Hepatic stellate cell (primary cell): ENCODE data around the gene GOSR2.
"Not testable (repeated sequence)": the region's sequence is repeated elsewhere in the genome, so short reads cannot be mapped to it uniquely, and the experiment has no call there.

Source experiments
- DNase-seq: peaks from one replicate; pipeline ENCODE4 v3.0.0; 2011; ENCODE audit warnings: low spot score

The GOSR2 gene

DNA sequence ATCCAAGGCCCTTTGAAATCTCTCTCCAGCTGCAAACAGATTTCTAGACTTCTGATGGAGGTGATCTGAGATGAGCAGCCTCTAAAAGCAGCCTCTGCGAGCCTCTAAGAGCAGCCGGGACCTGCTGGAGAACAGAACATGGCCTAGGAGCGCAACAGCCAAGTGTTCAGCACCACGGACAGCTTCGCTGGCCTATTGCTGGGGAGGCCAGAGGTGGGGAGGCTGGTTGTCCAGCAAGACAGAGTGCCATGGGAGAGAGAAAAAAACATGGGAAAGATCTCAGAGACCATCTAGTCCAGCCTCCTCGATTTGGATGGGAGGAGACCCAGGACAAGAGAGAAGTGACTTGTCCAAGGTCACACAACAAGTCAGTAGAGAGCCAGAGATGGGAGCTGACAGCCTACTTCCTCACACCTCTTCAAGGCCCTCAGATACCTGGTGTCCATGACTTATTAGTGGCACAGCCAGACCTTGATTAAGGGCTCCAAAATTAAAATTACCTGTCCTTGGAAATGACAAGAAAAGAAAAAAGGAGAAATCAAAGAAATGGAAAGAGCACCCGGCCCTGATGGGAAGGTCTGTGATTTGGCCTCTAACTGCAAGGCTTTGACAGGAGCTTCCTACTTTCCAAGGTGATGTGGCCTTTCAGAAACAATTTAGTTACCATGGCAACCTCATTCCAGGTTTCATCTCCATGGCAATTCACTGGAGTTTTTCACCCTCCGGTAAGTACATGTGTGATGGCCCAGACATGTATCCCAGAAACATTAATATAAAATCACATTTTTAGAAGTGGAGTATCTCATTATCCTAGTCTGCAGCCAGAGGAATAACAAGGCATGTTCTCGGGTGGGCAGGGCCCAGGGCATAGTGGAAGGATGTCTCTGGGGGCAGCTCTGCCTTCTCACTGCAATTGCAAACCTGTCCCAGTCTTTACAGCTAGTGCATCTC is 41.6 kb downstream of the GOSR2 start:
- DNase-seq = no peak

- DNase-seq = no peak
Observed at GRCh38 chr17:46968224-46968834, 45.4 kb downstream of the GOSR2 start.

DNA sequence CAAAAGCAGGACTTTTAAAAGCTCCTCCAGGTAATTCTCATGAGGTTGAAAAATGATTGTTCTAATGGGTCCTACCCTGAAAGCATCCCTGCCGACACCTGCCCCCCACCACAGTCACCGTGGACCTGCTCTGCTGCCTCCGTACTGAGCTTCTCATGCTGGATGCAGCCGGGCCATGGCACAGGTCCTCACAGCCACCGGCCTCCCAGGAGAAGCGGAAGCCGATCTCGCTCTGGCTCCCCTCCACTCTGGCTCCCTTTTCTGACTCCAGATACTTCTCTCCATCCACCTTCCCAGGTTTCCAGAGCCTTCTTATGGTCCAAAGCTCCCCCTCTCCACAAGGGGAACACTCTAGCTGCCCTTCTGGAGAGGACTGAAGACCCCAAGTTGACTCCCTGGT is 45.9 kb downstream of the GOSR2 start:
- no peak for DNase-seq

DNA sequence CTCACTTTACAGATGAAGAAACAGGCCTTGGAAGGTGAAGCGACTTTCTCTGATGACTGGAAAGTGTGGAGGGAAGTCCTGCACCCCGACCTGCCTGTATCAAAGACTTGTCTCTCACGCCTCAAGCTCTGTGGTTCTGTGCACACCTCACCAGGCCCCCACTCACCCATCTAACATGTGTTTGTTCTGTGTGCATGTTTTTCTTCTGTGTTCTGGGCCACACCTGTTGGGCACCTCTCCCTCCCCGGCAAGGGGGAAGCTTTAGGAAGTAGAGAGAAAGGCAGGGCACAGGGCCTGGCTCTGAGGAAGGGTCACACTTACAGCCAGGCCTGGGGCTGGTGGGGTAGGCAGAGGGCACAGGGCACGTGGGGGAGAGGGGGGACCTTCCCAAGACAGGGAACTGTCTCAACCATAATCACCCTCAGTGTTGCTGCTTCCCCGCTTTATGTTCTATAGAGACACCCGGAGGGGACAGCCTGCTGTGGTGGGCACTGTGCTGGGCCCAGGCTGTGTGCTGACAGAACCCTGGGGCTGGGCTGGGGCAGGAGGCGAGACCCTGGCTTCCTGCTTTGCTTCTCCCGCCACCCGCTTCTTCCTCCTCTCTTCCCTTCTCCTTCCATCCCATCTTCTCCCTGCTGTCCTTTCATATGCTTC is 48.8 kb downstream of the GOSR2 start:
- no peak for DNase-seq

DNA sequence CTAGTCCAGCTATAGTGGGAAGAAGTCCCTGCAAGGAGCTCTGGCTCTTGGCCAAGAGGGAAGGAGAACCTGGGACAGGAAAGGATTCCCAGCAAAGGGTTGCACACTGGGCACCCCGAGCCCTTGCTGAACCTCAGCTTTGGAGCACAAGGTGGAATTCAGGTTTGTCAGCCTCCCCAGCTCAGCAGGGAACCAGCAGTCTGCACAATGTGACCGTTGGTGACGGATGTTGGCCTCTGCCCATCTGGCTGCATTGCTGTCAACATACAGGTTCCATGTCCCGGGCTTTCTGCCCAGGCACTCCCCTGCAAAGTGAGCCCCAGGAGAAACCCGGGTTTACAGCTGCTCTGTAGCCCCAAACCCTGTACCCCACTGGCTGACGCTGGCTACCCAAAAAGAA is 49.4 kb downstream of the GOSR2 start:
- no peak for DNase-seq

GRCh38 chr17:46974086-46974485 is 51.1 kb downstream of the GOSR2 start:
- no peak for DNase-seq

DNA sequence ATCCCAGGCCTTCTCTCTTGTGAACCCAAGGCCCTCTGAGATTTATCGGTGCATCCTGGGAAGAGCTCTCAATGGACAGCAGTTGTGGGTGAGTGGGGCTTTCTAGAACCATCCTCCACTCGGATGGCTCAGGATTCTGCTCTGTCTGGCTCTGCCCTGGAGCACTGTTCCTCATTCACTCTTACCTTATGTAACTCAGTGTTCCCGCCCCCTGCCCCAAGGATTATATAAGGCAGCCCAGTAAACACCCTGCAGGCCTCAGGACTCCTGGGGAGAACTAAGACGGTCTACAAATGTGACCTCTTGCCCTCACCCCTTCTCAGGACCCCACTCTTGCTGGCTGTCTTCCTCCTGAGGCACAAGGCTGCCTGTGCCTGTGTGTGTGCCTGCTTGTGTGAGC is 52.3 kb downstream of the GOSR2 start:
- no peak for DNase-seq

GRCh38 chr17:46976626-46977270 is 53.8 kb downstream of the GOSR2 start:
- no peak for DNase-seq

- DNase-seq = peak; percentile 22
Observed at GRCh38 chr17:46977348-46977747, 54.4 kb downstream of the GOSR2 start.

DNA sequence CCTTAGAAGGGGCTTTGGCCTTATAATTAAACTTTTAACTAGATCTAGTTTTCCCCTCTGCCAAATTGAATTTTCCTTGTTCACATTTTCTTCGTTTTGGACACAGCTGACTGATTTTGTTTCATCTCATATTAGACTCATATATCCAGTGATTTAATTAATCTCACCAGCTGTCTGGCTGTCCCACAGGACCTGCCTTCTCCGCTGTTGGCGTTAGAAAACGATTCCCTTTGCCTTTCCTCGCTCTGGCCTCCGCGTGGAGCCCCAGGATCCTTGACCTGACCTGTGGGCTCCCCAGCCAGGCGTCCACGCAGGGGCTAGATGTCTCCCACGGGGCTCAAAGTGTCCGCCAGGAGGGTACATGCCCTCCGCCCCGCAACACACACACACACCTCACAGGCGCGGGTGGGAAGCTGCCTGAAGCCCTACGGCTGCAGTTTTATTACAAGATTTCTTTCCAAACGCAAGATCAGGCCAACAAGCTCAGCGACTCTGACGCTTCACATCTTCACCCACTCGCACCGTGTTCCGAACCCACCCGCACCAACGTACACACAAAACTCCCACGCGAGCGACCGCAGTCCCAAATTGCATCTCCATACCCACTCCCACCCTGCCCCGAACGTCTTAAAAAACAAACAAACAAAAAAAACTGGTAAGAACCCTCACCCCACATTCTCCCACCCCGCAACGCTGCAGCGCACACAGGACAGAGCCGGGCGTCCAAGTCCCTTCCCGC is 55.0 kb downstream of the GOSR2 start:
- DNase-seq = no peak

DNA sequence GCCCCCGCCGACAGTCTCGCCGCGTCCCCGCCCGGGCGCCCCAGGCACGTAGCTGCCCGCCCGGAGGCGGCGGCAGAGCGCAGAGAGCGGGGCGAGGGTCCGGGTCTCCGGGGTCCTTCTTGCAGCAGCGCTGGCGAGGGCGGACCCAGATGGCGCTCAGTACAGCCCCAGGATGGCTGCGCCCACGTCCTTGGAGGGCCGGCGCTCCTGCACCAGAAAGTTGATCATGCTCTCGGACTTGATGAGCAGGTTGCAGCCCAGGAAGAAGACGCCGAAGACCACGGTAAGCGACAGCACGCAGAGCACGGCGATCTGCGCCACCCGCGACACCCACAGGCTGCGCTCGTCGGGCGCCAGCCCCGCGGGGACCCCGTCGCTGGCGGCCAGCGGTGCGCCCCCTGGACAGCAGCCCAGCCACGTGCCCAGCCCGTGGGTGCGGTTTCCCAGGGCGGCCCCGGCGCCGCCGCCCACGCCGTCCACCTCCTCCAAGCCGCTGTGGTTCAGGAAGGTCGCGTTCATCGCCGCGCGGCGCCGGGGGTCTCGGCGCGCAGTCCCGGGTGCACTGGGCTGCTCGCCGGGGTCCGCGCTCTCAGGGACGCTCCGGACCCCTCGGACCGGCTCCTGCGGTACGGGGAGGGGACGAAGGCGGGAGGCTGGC is 55.7 kb downstream of the GOSR2 start:
- no peak for DNase-seq

- no peak for DNase-seq
Observed at GRCh38 chr17:46979147-46979863, 56.3 kb downstream of the GOSR2 start, which contains the start of gene RPRML. RPRML (minus strand) TSS chr17:46979253; CDS start chr17:46979007, 246 bp downstream.

- no peak for DNase-seq
Observed at GRCh38 chr17:46982577-46982976, 59.6 kb downstream of the GOSR2 start.

- DNase-seq = no peak
Observed at GRCh38 chr17:46983782-46984181, 60.8 kb downstream of the GOSR2 start.

DNA sequence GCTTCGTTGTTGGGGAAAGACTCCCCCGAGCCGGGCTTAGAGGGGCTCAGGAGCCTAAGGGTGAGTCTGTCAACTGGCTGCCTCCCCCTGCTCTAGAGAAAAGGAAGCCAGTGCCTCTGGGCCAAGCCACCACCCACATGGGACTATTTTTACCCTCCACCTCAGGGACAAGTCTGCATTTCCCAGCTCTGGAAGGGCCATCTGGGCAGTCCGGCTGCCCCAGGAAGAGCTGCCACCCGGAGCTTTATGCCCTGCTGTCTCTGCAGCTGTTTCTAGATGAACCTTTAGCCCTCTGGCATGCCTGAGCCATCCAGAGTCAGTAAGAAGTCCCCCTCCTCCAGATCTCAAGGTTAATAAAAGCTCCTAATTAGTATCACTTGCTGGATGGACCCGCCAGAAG is 61.4 kb downstream of the GOSR2 start:
- no peak for DNase-seq

DNA sequence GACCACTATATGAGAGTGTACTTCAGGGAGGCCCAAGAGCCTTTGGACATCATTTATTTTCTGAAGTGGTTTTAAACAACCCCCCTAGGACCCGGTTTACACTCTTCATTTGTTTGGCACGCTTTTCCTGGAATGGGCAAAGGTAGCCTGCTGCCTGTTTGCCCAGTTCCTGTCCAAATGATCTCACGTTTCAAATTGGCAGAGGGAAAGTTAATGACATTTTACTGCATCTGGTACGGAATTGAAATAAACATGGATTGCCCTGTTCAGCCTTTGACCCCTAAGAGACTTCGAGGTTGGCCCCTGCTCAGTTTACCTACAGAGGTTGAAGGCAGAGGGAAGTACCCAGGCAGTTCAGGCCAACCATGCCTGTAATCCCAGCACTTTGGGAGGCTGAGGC is 61.9 kb downstream of the GOSR2 start:
- DNase-seq = no peak

DNA sequence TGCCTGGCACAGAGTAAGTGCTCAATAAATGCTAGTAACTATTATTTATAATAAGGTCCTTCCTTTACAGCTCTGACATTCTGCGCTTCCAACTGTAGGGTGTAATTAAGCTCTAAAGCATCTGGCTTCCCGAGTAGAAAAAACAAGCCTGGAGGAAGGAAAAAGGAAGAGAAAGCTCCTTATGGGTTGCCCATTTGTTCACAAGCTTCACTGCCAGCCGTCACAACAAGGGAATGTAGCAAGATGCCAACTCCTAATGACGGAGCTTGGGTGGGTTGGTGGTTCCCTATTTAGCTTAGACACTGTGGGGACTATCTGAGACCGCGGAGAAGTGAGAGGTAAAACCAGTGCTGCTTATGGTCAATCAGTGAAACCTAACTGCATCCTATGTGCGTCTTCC is 63.4 kb downstream of the GOSR2 start:
- no peak for DNase-seq

DNA sequence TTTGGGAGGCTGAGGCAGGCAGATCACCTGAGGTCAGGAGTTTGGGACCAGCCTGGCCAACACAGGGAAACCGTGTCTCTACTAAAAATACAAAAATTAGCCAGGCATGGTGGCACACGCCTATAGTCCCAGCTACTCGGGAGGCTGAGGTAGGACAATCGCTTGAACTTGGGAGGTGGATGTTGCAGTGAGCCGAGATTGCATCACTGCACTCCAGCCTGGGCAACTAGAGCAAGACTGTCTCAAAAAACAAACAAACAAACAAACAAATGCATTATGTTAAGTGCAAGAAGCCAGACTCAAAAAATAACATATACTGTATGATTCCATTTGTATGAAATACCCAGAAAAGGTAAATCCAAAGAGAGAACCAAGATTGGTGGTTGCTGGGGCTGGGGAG is 65.0 kb downstream of the GOSR2 start:
- not testable (repeated sequence) for DNase-seq

GRCh38 chr17:46989637-46990431 is 66.9 kb downstream of the GOSR2 start:
- no peak for DNase-seq

DNA sequence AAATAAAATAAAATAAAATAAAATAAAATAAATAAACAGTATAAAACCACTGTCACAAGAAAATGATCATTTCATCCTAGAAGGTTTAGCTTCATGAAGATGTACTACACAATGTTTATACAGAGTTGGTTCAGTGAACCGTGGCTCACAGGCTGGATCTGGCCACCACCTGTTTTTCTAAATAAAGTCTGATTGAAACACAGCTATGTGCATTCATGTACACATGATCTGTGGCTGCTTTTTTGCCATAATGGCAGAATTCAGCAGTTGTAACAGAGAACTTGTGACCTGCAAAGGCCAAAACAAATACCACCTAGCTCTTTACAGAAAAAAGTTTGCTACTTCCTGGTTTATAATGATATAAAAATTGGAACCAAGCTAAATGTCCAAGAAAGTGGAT is 68.7 kb downstream of the GOSR2 start:
- no peak for DNase-seq
